ENCODE results near the gene CTU1. TPM values are rescaled to one million over a fixed set of nuclear protein-coding genes. Genes with fewer than 3 reads are reported as not detected.

The CTU1 gene
- total RNA-seq = 8.3 and 12.5 TPM in 2 replicates

DNA sequence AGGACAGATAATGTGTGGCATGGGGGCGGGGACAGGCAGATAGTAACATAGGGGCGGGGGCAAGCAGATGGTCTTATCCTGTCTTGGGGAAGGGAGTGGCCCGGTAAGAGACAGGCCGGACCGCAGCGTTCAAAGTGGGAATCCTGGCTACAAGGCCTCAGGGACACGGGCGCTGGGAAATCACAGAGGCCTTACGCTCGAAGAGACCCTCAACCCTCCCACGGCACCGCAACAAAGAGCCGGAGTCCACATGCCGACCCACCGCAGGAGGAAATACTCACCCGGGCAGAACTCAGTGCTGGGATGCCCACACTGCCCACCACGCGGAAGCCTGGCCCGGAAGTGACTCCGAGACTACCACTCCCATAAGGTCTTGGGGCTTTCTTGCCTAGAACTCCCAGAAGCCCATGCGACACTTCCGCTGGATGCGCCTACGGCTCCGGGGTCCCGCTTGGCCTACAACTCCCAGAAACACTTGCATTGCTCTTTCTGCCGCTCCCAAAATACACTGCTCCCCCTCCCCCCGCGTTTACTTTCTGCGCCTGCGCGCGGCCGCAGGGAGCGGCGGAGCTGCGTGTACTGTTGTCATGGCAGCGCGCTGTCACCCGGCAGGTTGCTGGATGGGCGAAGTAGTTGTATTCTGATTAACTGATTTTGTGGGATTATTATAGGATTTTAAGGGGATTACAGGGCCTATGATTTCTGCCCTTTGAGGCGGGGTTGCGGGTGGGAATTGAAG, at the start of gene CTU1:
Gene CTU1, minus strand, starts transcription at position 344 of the 739 bp plus-strand sequence. CDS start 3,840 bp downstream, outside the sequence.

DNA sequence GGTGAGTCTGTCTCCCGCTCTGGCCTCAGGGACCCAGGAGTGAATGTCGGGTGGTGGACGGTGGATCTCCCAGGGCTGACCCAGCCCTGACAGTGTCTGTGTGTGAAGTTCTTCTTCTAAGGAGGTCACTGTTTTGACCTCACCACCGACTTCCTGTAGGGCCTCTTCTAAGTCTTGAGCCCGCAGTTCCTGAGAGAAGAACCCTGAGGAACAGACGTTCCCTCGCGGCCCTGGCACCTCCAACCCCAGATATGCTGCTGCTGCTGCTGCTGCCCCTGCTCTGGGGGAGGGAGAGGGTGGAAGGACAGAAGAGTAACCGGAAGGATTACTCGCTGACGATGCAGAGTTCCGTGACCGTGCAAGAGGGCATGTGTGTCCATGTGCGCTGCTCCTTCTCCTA, 33.9 kb upstream of the CTU1 start, which contains the start of gene SIGLEC7:
Gene SIGLEC7, plus strand, starts transcription at position 183 of the 400 bp plus-strand sequence. Its CDS starts 69 bp downstream, at position 252.

DNA sequence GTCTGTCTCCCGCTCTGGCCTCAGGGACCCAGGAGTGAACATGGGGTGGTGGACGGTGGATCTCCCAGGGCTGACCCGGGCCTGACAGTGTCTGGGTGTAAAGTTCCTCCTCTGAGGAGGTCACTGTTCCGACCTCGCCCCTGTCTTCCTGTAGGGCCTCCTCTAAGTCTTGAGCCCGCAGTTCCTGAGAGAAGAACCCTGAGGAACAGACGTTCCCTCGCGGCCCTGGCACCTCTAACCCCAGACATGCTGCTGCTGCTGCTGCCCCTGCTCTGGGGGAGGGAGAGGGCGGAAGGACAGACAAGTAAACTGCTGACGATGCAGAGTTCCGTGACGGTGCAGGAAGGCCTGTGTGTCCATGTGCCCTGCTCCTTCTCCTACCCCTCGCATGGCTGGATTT, 16.5 kb upstream of the CTU1 start, which contains the start of gene SIGLEC9:
Gene SIGLEC9, plus strand, starts transcription at position 178 of the 400 bp plus-strand sequence. Its CDS starts 69 bp downstream, at position 247.

DNA sequence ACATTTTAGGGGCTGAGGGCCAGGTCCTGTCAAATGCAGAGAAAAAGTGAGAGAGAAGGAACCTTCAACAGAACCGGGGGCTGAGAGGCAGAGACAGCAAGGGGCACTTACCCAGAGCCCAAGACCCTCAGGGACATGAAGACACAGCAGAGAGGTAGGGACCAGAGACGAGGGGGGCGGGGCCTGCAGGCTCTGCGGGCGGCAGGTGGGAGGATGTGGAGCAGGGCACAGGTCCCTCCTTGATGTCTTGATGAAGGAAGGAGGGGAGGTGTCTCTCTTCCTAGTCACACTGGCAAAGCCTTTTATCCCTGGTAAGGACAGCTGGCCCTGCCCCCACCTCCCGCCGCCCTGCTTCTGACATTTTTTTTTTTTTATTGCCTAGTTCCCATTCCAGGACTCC, 25.6 kb downstream of the CTU1 start, which contains the start of gene KLK14:
Gene KLK14, minus strand, starts transcription at position 277 of the 400 bp plus-strand sequence. Its CDS starts 273 bp downstream, at position 4.

DNA sequence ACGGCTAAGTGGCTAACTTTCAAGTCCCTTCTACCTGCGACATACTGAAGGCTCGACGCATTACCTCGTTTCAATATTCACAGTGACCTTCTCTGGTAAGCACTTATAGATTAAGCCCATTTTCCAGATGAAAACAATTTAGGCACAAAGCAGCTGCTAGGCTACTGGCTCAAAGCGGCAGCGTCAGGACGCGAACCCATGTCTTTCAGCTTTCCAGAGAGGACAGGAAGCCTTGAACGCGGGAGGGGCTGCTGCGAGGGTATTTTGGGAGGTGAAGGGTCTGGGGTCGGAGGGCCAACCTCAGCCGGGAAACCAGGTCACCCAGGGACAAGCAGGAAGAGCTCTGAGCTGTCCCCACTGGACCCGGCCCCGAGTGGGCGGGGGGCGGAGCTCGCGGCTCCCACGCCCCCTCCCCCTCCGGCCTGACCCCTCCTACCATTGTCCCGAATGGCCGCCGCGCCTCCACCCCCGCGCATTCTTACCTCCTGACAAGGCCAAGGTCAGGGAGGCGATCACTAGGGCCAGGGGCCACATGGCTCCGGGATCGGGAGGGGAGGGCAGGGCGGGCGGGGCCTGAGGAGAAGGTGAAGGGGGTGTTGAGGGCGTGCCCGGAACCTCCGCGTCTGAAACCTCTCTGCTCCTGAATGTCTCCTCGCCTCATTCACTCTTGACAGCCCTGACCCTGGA, 43.5 kb downstream of the CTU1 start, which contains the start of gene KLK13:
Gene KLK13, minus strand, starts transcription at position 559 of the 687 bp plus-strand sequence. Its CDS starts 25 bp downstream, at position 534.

Other genes starting within 250 kb of the CTU1 start
- gene KLK2, start 235.0 kb downstream of the CTU1 start, total RNA-seq = not detected in 2 replicates
- not detected in 2 replicates for gene KLK4, start 197.0 kb downstream of the CTU1 start, total RNA-seq
- not detected in 2 replicates for gene KLK5, start 155.4 kb downstream of the CTU1 start, total RNA-seq
- gene KLK6, start 138.8 kb downstream of the CTU1 start, total RNA-seq = not detected in 2 replicates
- not detected in 2 replicates for gene KLK7, start 124.5 kb downstream of the CTU1 start, total RNA-seq
- not detected in 2 replicates for gene KLK8, start 106.8 kb downstream of the CTU1 start, total RNA-seq
- gene KLK10, start 88.7 kb downstream of the CTU1 start, total RNA-seq = not detected in 2 replicates
- gene KLK11, start 81.8 kb downstream of the CTU1 start, total RNA-seq = not detected in 2 replicates
- not detected in 2 replicates for gene KLK12, start 73.4 kb downstream of the CTU1 start, total RNA-seq
- not detected in 2 replicates for gene KLK13, start 43.3 kb downstream of the CTU1 start, total RNA-seq
- not detected in 2 replicates for gene KLK14, start 25.5 kb downstream of the CTU1 start, total RNA-seq
- not detected in 2 replicates for gene SIGLEC9, start 16.5 kb upstream of the CTU1 start, total RNA-seq
- gene SIGLEC7, start 33.9 kb upstream of the CTU1 start, total RNA-seq = not detected in 2 replicates
- gene CD33, start 116.7 kb upstream of the CTU1 start, total RNA-seq = not detected in 2 replicates
- not detected in 2 replicates for gene SIGLECL1, start 142.7 kb upstream of the CTU1 start, total RNA-seq
- 0.32 and 0.90 TPM in 2 replicates for gene IGLON5, start 203.2 kb upstream of the CTU1 start, total RNA-seq
- 0.18 and 0.49 TPM in 2 replicates for gene VSIG10L, start 233.7 kb upstream of the CTU1 start, total RNA-seq